22Rv1 (cell line): ENCODE measurements around the gene ADAM12.

Experiments used
- H3K27ac ChIP-seq: fragments of 450-650 bp; 2 replicates; pipeline ENCODE4 v1.5.1; 2017
- ZFX ChIP-seq: fragments of 450-650 bp; IDR thresholded peaks from 2 replicates; pipeline ENCODE4 v1.6.1; 2017; ENCODE audit warnings: antibody characterized with exemption, borderline replicate concordance
- TF ChIP-seq, protein P1 (sequence below): fragments of 450-650 bp; IDR thresholded peaks from 2 replicates; pipeline ENCODE4 v1.5.1; 2017; ENCODE audit warnings: mild to moderate bottlenecking

ADAM12 gene

DNA sequence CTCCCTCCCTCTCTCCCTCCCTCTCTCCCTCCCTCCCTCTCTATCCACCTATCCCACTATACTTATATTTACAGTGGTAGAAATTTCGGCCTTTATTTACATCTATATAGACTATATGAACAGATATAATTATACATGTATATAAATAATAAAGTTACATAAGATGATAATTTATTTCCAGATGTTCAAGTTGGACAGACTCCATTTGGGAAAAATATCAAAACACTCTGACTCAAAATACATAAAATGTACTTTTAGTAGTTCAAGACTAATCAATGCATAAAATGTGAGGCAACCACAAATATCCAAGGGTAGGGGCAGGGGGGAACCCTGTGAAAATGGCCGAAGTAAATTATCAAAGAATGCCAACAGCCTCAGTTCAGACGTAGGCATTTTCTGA, 288.9 kb downstream of the ADAM12 start:
- no peak overlapping the region for H3K27ac ChIP-seq
- TF ChIP-seq, protein P1, sequence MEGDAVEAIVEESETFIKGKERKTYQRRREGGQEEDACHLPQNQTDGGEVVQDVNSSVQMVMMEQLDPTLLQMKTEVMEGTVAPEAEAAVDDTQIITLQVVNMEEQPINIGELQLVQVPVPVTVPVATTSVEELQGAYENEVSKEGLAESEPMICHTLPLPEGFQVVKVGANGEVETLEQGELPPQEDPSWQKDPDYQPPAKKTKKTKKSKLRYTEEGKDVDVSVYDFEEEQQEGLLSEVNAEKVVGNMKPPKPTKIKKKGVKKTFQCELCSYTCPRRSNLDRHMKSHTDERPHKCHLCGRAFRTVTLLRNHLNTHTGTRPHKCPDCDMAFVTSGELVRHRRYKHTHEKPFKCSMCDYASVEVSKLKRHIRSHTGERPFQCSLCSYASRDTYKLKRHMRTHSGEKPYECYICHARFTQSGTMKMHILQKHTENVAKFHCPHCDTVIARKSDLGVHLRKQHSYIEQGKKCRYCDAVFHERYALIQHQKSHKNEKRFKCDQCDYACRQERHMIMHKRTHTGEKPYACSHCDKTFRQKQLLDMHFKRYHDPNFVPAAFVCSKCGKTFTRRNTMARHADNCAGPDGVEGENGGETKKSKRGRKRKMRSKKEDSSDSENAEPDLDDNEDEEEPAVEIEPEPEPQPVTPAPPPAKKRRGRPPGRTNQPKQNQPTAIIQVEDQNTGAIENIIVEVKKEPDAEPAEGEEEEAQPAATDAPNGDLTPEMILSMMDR, result no peak
- TF ChIP-seq ZFX, result no peak

DNA sequence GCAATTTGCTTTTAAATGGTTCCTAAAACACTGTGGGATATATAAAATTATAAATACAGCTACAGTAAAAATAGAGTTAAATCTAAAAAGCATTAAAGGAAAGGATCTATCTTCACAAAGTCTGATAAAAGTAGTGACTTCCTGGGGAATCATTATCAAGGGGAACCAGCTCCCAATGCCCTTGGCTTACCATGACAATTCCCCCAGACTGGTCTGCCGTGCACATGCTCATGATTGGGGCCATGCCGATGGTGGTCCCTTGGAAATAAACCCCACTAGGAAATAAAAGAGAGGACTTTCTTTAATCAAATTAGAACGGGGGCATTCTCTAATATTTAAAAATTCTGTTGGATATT, 290.1 kb downstream of the ADAM12 start:
- TF ChIP-seq, protein P1, result no peak
- no peak for TF ChIP-seq ZFX
- H3K27ac ChIP-seq, result no peak overlapping the region

DNA sequence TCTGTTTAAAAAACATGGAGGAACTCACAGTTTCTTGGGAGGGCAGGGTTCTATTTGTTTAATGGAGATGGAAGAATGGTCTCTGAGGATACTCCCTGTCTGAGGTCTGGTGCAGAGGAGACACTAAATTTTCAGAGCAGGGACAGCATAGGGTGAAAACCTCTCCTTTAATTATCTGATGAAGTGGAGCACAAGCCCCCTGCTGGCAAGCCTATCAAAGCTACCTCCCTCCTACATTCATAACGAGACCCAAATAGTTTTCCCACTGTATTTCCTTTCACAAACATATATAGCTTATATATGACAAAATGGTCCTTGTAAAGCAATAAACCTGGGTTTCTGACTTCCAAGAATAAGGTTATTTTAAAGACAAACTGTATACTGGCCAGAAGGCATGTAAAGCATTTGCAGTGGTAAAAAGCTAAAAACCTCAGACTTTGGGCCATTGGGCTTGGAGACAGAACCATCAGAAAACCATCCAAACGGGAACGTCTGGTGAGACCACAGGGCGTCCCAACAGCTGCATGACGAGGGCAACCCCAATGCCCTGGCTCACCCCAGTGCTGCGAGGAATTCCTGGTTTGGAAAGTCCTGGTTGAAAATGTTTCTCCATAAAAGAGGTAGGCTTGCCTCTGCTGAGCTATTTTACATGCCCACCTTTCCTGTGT, 290.6 kb downstream of the ADAM12 start:
- H3K27ac ChIP-seq, result no peak overlapping the region
- no peak for TF ChIP-seq ZFX
- TF ChIP-seq, protein P1, result 0 out of 2 replicates have a peak, but pooled peaks have one; percentile 11

DNA sequence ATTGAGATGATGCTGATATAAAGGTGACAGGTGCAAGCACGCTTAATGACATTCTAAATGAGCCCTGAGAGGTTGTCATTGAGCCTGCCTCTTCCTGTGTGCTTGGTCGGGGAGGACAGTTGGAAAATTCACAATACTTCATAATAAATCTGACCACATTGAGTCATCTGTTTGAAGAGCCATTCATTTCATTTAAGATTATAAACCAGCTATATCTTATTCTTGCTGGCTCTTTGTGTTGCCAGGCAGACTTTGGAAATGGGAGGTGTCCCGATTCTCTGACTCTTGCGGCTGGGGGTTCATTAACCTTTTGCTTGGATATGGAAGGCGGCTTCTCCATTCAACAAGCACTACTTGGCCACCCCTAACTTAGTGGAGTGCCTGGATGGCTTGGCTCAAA, 293.7 kb downstream of the ADAM12 start:
- H3K27ac ChIP-seq, result no peak overlapping the region
- TF ChIP-seq, protein P1, result no peak
- TF ChIP-seq ZFX, result no peak

DNA sequence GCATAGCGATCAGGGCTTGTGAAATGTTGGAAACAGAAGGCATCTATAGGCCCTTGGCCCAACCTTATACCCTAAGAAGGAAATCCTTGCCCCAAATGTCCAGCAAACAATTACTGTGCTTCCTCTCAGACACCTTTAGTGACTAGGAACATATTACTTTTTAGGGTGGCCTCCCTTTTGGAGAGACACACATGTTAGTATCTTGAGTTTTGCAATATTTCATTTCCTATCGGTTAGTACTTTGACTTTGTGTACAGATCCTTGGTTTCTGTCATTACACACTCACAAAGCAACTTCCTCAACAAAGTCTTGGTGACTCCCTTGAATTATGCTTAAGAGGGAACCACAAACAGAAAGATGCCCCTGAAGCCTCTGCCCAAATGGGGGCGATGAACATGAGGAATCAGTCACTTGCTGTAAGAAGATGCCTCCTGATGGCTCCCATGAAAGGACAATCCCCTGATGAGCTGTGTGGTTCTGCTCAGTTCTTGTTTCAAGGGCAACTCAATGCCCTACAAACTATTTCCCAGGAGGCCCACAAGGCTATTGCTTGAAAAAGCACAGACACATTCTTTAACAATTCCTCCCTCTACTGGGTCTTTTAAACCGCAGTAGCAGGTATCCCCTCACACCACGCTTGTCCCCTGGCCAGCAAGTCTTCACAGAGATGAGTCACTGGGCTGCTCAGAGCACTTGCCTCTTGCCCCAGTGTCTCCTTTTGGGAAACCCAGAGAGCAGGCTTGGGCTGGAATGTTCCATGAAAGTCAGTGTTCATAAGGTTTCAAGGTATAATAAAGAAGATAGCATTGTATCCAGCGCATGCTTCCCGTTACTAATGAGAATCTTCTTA, 295.7 kb downstream of the ADAM12 start:
- no peak overlapping the region for H3K27ac ChIP-seq
- TF ChIP-seq, protein P1, result no peak
- no peak for TF ChIP-seq ZFX

DNA sequence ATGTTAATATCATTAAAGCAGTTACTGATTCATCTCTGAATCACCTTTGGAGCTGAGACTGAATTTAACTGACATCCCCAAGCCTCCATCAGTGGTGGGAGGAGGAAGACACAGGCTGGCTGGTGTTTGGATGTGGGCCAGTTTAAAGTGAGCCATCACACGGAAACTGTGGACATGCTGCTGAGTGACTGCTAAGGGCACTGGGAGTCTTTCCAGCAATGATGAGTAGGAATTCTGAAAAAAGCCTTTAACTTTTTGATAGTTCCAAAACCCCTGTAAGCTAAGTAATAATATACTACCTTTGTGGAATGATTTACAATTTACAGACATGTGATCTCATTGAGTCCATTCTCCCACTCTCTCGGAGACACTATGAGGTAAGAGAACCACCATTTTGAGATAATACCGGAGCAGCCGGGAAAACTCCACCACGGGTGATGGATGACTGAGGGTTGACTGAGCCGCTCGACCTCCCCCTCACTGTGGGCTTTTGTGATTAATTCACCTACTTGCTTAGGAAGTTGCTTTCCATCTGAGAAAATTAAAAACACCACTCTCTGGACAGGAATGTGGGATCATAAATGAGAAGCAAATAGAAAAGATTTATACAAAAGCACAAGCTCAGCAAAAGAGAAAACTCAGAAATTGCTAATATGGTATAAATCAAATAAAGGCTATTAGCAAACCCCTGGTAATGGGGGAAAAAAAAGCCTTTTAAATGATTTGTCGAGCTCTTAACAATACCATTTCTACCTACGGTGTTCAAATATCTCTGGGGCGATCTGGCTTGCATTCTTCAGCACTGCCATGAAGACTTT, 297.2 kb downstream of the ADAM12 start:
- H3K27ac ChIP-seq, result no peak overlapping the region
- TF ChIP-seq, protein P1, result no peak
- no peak for TF ChIP-seq ZFX
